ENCODE measurements around the gene MRPS27. TPM values are rescaled to one million over a fixed set of nuclear protein-coding genes. Genes with fewer than 3 reads are reported as not detected.
A peak's percentile ranks its signal among the peaks of the same experiment; 100 is the strongest.

MRPS27 gene
- total and polyA plus RNA-seq, 2 donors from 2014 or later = 40.0 to 50.8 TPM

- Histone ChIP-seq H3K4me3 (ENCODE audit: low read length in 3 of 3) (no peak overlapping the region), H3K27ac (ENCODE audit: low read depth in 2 of 2, low read length in 2 of 2) (no peak overlapping the region), H3K4me1 (ENCODE audit: control insufficient read depth in 2 of 3, insufficient read depth in 2 of 3, low read depth in 1 of 3, low read length in 3 of 3) (peaks cover 0 to 6% (median 2%) of the 10 kb centered on the region in 3 donors), H3K36me3 (ENCODE audit: control insufficient read depth in 2 of 3, insufficient read depth in 3 of 3, low read length in 3 of 3) (no peaks in the 10 kb centered on the region), H3K9ac (ENCODE audit: low read length in 3 of 3) (no peak overlapping the region), H3K9me3 (ENCODE audit: control insufficient read depth in 2 of 3, insufficient read depth in 1 of 3, low read length in 3 of 3) (no peaks in the 10 kb centered on the region), H3K27me3 (ENCODE audit: control insufficient read depth, insufficient read depth, low read length) (no peaks in the 10 kb centered on the region)
- DNase-seq (no peak), FAIRE-seq (no peak)
- TF ChIP-seq, protein P1, sequence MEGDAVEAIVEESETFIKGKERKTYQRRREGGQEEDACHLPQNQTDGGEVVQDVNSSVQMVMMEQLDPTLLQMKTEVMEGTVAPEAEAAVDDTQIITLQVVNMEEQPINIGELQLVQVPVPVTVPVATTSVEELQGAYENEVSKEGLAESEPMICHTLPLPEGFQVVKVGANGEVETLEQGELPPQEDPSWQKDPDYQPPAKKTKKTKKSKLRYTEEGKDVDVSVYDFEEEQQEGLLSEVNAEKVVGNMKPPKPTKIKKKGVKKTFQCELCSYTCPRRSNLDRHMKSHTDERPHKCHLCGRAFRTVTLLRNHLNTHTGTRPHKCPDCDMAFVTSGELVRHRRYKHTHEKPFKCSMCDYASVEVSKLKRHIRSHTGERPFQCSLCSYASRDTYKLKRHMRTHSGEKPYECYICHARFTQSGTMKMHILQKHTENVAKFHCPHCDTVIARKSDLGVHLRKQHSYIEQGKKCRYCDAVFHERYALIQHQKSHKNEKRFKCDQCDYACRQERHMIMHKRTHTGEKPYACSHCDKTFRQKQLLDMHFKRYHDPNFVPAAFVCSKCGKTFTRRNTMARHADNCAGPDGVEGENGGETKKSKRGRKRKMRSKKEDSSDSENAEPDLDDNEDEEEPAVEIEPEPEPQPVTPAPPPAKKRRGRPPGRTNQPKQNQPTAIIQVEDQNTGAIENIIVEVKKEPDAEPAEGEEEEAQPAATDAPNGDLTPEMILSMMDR (IDR thresholded peaks at IDR 0.05; ENCODE audit: borderline replicate concordance, extremely low read depth, insufficient read depth) = no peak
- intact Hi-C loops (cut with DNase I) = no loop called here
Observed at GRCh38 chr5:72243706-72244105, 76.3 kb downstream of the MRPS27 start.

DNA sequence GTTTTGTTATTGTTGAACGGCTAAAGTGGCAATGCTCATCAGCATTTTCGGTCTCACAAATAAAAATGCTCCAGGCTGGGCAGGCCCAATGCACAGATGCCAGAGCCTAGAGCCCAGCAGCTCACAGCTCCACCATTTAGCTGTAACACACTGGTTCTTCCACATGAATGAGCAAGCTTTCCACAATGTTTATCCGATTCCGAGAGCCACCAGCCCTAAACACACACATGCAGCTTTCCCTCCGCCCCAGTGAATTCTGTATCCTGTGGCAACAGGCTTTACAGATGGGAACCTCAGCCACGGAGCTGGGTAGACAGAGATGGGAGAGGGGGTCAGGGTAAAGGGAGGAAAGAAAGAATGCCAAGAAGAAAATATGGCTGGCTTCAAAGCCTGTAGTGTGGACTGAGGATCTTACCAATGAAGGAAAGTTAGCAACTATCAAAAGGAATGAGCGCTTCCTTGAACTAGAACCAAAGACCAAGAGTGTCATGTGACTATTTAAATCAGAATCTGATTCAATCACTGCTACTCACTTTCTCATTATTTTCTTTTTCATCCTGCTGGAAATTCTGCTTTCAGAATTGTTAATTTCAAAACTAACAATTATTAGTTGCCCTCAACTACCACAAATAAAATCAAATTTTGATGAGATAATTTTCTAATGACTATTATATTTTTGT is 77.1 kb downstream of the MRPS27 start:
- no peak overlapping the region for H3K27ac ChIP-seq (ENCODE audit: low read depth in 2 of 2, low read length in 2 of 2)
- H3K4me1 ChIP-seq (ENCODE audit: control insufficient read depth in 2 of 3, insufficient read depth in 2 of 3, low read depth in 1 of 3, low read length in 3 of 3) = peaks cover 0 to under 1% (median 0%) of the 10 kb centered on the region in 3 donors
- TF ChIP-seq, protein P1 (IDR thresholded peaks at IDR 0.05; ENCODE audit: borderline replicate concordance, extremely low read depth, insufficient read depth) = no peak
- no peaks in the 10 kb centered on the region for H3K27me3 ChIP-seq (ENCODE audit: control insufficient read depth, insufficient read depth, low read length)
- H3K4me3 ChIP-seq (ENCODE audit: low read length in 3 of 3) = no peak overlapping the region
- H3K9ac ChIP-seq (ENCODE audit: low read length in 3 of 3) = no peak overlapping the region
- no peaks in the 10 kb centered on the region for H3K36me3 ChIP-seq (ENCODE audit: control insufficient read depth in 2 of 3, insufficient read depth in 3 of 3, low read length in 3 of 3)
- peak in 4 of 5 donors; percentile 42 to 78 (median 70) for DNase-seq
- intact Hi-C loops (cut with DNase I) = no loop called here
- no peak for FAIRE-seq
- H3K9me3 ChIP-seq (ENCODE audit: control insufficient read depth in 2 of 3, insufficient read depth in 1 of 3, low read length in 3 of 3) = no peaks in the 10 kb centered on the region

GRCh38 chr5:72241346-72242003 is 78.6 kb downstream of the MRPS27 start:
- Histone ChIP-seq H3K9me3 (ENCODE audit: control insufficient read depth in 2 of 3, insufficient read depth in 1 of 3, low read length in 3 of 3) (no peaks in the 10 kb centered on the region), H3K4me3 (ENCODE audit: low read length in 3 of 3) (no peak overlapping the region), H3K27ac (ENCODE audit: low read depth in 2 of 2, low read length in 2 of 2) (no peak overlapping the region), H3K9ac (ENCODE audit: low read length in 3 of 3) (no peak overlapping the region), H3K27me3 (ENCODE audit: control insufficient read depth, insufficient read depth, low read length) (no peaks in the 10 kb centered on the region), H3K36me3 (ENCODE audit: control insufficient read depth in 2 of 3, insufficient read depth in 3 of 3, low read length in 3 of 3) (peaks cover 0 to 4% (median 1%) of the 10 kb centered on the region in 3 donors), H3K4me1 (ENCODE audit: control insufficient read depth in 2 of 3, insufficient read depth in 2 of 3, low read depth in 1 of 3, low read length in 3 of 3) (no peaks in the 10 kb centered on the region)
- TF ChIP-seq, protein P1 (IDR thresholded peaks at IDR 0.05; ENCODE audit: borderline replicate concordance, extremely low read depth, insufficient read depth) = no peak
- intact Hi-C loops (cut with DNase I) = no loop called here
- DNase-seq (no peak), FAIRE-seq (no peak)
